ENCODE data around the gene SCYGR5. TPM values are rescaled to one million over a fixed set of nuclear protein-coding genes. Genes with fewer than 3 reads are reported as not detected.

Gene SCYGR5
- total and polyA plus RNA-seq, 4 donors: not detected

Other genes with a start within 250 kb of the SCYGR5 start
- gene AGFG1, start 194.6 kb upstream of the SCYGR5 start, total RNA-seq: 10 to 100 TPM; 81.3 to 82.9 TPM
- 10 to 100 TPM; 27.0 to 30.8 TPM for gene AGFG1, start 194.6 kb upstream of the SCYGR5 start, polyA plus RNA-seq
- gene SCYGR2, start 67.9 kb upstream of the SCYGR5 start, total RNA-seq: not detected
- gene SCYGR2, start 67.9 kb upstream of the SCYGR5 start, polyA plus RNA-seq: not detected
- not detected for gene SCYGR3, start 52.0 kb upstream of the SCYGR5 start, total RNA-seq
- not detected for gene SCYGR3, start 52.0 kb upstream of the SCYGR5 start, polyA plus RNA-seq
- gene SCYGR4, start 49.3 kb upstream of the SCYGR5 start, total RNA-seq: not detected
- not detected for gene SCYGR4, start 49.3 kb upstream of the SCYGR5 start, polyA plus RNA-seq
- gene SLC19A3, start 51.2 kb downstream of the SCYGR5 start, total RNA-seq: 1 to 10 TPM; 2.8 to 5.1 TPM
- 1 to 10 TPM in 1 of 2 donors, under 1 TPM in 1; 0.63 to 1.0 TPM for gene SLC19A3, start 51.2 kb downstream of the SCYGR5 start, polyA plus RNA-seq
- not detected for gene SCYGR6, start 58.0 kb downstream of the SCYGR5 start, total RNA-seq
- not detected for gene SCYGR6, start 58.0 kb downstream of the SCYGR5 start, polyA plus RNA-seq
- not detected for gene SCYGR7, start 61.5 kb downstream of the SCYGR5 start, total RNA-seq
- not detected for gene SCYGR7, start 61.5 kb downstream of the SCYGR5 start, polyA plus RNA-seq
- gene SCYGR8, start 79.1 kb downstream of the SCYGR5 start, total RNA-seq: not detected
- gene SCYGR8, start 79.1 kb downstream of the SCYGR5 start, polyA plus RNA-seq: not detected
- under 1 TPM in 1 of 2 donors, not detected in 1; 0.45 TPM for gene CCL20, start 147.0 kb downstream of the SCYGR5 start, total RNA-seq
- gene CCL20, start 147.0 kb downstream of the SCYGR5 start, polyA plus RNA-seq: 1 to 10 TPM in 1 of 2 donors, under 1 TPM in 1; 0.23 to 5.5 TPM
- under 1 TPM in 1 of 2 donors, not detected in 1; 0.88 TPM for gene DAW1, start 204.8 kb downstream of the SCYGR5 start, total RNA-seq
- under 1 TPM in 1 of 2 donors, not detected in 1; 0.41 TPM for gene DAW1, start 204.8 kb downstream of the SCYGR5 start, polyA plus RNA-seq

Measured in aorta (tissue), 4 donors.